ENCODE results near the gene AKAP7. TPM values are rescaled to one million over a fixed set of nuclear protein-coding genes. Genes with fewer than 3 reads are reported as not detected.

Gene AKAP7
- total RNA-seq, 1 donor from 2014 or later = 4.1 TPM

DNA sequence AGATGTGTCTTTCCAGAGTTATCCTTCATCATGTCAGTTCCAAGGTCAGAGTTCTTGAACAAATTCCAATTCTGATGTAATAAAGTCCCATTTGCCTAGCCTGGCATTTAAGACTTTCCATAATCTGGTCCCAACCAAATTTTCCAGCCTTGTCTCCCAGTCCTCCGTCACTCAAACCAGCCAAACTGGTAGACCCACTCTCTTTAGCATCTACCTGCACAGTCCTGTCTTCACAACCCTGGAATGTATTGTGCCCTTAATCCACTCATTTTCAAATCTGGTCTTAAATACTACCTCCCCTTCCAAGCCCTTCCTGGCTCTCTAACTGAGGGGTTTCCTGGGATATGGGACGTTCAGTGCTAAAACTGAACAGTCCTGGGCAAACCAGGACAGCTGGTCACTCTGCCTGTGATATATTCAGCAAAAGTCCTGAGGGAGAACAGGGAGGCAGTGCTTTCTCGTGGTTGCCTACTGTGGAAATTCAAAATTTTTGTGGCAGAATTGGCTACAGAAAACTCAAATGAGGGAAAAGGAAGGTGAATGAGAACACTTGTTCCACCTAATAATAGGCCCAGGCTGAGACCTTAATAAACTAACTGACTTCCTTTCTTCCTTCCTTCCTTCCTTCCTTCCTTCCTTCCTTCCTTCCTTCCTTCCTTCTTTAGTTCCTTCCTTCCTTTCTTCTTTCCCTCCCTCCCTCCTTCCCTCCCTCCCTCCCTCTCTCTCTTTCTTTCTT is 10.8 kb upstream of the AKAP7 start:
- TF ChIP-seq, protein P1, sequence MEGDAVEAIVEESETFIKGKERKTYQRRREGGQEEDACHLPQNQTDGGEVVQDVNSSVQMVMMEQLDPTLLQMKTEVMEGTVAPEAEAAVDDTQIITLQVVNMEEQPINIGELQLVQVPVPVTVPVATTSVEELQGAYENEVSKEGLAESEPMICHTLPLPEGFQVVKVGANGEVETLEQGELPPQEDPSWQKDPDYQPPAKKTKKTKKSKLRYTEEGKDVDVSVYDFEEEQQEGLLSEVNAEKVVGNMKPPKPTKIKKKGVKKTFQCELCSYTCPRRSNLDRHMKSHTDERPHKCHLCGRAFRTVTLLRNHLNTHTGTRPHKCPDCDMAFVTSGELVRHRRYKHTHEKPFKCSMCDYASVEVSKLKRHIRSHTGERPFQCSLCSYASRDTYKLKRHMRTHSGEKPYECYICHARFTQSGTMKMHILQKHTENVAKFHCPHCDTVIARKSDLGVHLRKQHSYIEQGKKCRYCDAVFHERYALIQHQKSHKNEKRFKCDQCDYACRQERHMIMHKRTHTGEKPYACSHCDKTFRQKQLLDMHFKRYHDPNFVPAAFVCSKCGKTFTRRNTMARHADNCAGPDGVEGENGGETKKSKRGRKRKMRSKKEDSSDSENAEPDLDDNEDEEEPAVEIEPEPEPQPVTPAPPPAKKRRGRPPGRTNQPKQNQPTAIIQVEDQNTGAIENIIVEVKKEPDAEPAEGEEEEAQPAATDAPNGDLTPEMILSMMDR (IDR thresholded peaks at IDR 0.05) = no peak
- H3K9me3 Mint-ChIP-seq = no peaks in the 10 kb centered on the region
- no peaks in the 10 kb centered on the region for H3K36me3 Mint-ChIP-seq (ENCODE audit: low read depth)
- DNase-seq (no peak), ATAC-seq (ENCODE audit: low read depth) (no peak)
- H3K4me3 Mint-ChIP-seq = no peak overlapping the region
- peaks cover 2% of the 10 kb centered on the region for H3K27me3 Mint-ChIP-seq
- POLR2A ChIA-PET = no interaction called here
- CTCF ChIA-PET = no interaction called here
- no peak overlapping the region for H3K27ac Mint-ChIP-seq
- intact Hi-C loops (cut with micrococcal nuclease) = no loop called here
- H3K4me1 Mint-ChIP-seq = no peaks in the 10 kb centered on the region

DNA sequence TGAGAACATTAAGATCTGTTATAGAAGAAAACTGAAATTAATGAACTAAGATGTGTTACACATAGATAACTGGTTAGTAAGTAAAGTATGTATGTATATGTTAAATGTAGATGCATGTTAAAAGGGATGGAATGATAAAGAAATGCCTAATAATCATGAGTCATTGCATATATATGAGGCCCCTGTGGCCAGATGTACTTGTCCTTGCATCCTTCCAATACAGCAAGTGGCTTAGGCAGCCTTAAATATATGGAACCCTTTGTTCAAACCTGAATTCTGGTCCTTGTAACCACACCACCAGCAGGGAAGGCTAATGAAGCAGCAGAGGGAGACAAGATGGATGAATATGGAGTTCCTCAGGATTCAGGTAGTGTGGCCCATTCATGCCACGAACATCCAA is 9.8 kb upstream of the AKAP7 start:
- Mint-ChIP-seq H3K36me3 (ENCODE audit: low read depth) (no peaks in the 10 kb centered on the region), H3K27ac (no peak overlapping the region), H3K9me3 (no peaks in the 10 kb centered on the region), H3K27me3 (peaks cover 2% of the 10 kb centered on the region), H3K4me1 (no peaks in the 10 kb centered on the region), H3K4me3 (no peak overlapping the region)
- TF ChIP-seq, protein P1 (IDR thresholded peaks at IDR 0.05) = no peak
- ChIA-PET POLR2A (no interaction called here), CTCF (no interaction called here)
- intact Hi-C loops (cut with micrococcal nuclease) = no loop called here
- no peak for DNase-seq
- ATAC-seq (ENCODE audit: low read depth) = no peak

DNA sequence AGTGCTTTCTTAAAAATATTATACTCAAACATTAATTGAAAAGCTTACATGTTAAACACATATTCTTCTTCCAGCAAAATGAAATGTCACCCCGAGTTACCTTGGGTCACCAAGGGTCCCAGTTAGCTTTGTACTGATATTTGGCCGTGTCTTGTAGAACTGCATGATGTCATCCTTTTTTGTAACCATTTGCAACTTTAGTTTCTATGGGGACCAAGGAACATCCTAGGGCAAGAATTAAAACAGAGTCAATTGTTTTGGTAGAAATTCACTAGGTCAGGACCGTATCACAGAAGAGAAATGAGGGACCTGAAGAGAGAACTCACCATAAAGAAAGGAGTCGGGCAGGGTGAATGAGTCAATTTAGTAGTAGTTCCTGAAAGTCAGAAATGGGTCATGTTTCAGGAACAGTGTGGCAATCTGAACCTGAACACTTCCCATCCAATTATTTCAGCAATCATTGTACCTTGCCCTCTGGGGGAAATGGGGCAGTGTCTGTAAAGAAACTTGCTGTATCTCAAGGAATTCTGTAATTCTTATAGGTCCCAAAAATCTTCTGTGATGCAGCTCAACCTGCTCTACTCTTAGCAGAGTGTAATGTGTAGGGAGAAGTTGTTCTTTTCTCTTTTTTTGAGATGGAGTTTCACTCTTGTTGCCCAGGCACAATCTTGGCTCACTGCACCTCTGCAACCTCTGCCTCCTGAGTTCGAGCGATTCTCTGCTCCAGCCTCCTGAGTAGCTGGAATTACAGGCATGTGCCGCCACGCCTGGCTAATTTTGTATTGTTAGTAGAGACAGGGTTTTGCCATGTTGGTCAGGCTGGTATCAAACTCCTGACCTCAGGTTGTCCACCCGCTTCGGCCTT is 5.3 kb upstream of the AKAP7 start:
- Mint-ChIP-seq H3K27ac (no peak overlapping the region), H3K9me3 (no peaks in the 10 kb centered on the region), H3K27me3 (no peaks in the 10 kb centered on the region), H3K4me1 (peaks cover 5% of the 10 kb centered on the region), H3K36me3 (ENCODE audit: low read depth) (no peaks in the 10 kb centered on the region), H3K4me3 (no peak overlapping the region)
- POLR2A ChIA-PET = no interaction called here
- intact Hi-C loops (cut with micrococcal nuclease) = no loop called here
- ATAC-seq (ENCODE audit: low read depth) (no peak), DNase-seq (no peak)
- TF ChIP-seq, protein P1 (IDR thresholded peaks at IDR 0.05) = no peak
- CTCF ChIA-PET = interaction anchor here (2.1 kb wide), 1 partner anchor 244 kb away, joined by 5 read pairs; no protein-coding TSS in a partner anchor

DNA sequence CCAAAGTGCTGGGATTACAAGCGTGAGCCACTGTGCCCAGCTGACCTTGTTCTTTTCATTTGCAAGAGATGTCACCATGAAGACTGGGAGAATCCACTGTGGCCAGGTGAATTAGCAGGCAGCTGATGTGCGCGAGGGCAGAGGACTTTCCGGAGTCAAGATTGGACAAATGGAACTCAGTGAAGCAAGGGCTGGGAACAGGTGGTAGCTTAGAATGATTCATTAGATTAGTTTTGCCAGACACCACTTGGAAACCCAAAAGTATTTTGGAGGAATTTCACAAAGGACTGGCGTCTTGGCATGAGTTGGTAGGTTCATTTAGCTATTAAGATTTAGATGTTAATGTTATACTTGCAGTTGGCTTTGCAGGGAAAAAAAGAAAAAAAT is 4.7 kb upstream of the AKAP7 start:
- POLR2A ChIA-PET = no interaction called here
- Mint-ChIP-seq H3K9me3 (no peaks in the 10 kb centered on the region), H3K4me1 (peaks cover 7% of the 10 kb centered on the region), H3K36me3 (ENCODE audit: low read depth) (no peaks in the 10 kb centered on the region), H3K27ac (no peak overlapping the region), H3K27me3 (no peaks in the 10 kb centered on the region), H3K4me3 (no peak overlapping the region)
- ATAC-seq (ENCODE audit: low read depth) (no peak), DNase-seq (no peak)
- intact Hi-C loops (cut with micrococcal nuclease) = no loop called here
- TF ChIP-seq, protein P1 (IDR thresholded peaks at IDR 0.05) = no peak
- CTCF ChIA-PET = interaction anchor here (2.1 kb wide), 1 partner anchor 245 kb away, joined by 5 read pairs; no protein-coding TSS in a partner anchor

DNA sequence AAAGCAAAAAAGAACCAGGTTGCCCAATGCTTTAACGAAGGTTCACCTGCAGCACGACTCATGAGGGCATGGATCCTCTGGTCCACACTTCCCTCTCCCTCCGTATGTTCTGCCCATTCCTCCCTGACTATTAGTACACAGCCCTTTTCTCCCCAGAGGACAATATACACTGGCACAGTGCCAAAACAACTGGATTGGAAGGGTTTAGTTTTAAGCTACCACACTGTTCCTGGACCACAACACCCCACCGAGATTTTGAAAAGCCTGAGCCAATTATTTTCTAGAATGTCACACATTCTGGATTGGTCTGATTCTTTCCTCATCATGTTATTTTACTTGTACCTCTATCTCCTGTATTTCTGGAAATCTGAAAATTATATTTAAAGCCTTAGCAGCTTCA is 2.9 kb upstream of the AKAP7 start:
- ChIA-PET CTCF (interaction anchor here (1.1 to 1.9 kb wide), 2 partner anchors 15 to 247 kb away, joined by 3 to 4 read pairs; no protein-coding TSS in a partner anchor), POLR2A (no interaction called here)
- Mint-ChIP-seq H3K4me1 (peaks cover 17% of the 10 kb centered on the region), H3K27ac (no peak overlapping the region), H3K9me3 (no peaks in the 10 kb centered on the region), H3K27me3 (no peaks in the 10 kb centered on the region), H3K36me3 (ENCODE audit: low read depth) (peaks cover 5% of the 10 kb centered on the region), H3K4me3 (no peak overlapping the region)
- intact Hi-C loops (cut with micrococcal nuclease) = no loop called here
- TF ChIP-seq, protein P1 (IDR thresholded peaks at IDR 0.05) = no peak
- ATAC-seq (ENCODE audit: low read depth) (no peak), DNase-seq (no peak)

Data from activated B cell treated with CpG ODN at 0.5 μM for 24 hours (primary cell).